ENCODE results near the gene SLIT3. TPM values are rescaled to one million over a fixed set of nuclear protein-coding genes. Genes with fewer than 3 reads are reported as not detected.

Gene SLIT3
- total and polyA plus RNA-seq, 9 of the 15 experiments (the other 6 are each of a cell fraction or from before 2014, with no cell fraction given) = 0.01 to 0.04 TPM; not detected in 7

GRCh38 chr5:169115461-169116124 is 185.3 kb downstream of the SLIT3 start:
- BruUV-seq (replicated peaks) = no TSS peak
- no peaks in the 10 kb centered on the region for H3K79me2 ChIP-seq (ENCODE audit: control insufficient read depth, insufficient read depth, low read length)
- FAIRE-seq = no peak

GRCh38 chr5:169114466-169115065 is 186.4 kb downstream of the SLIT3 start:
- intact Hi-C loops (cut with micrococcal nuclease) (no loop called here), in situ Hi-C loops (cut with MboI) (no loop called here)
- H4K20me1 ChIP-seq (replicated peaks; ENCODE audit: control insufficient read depth, insufficient read depth, low read length) = no peaks in the 10 kb centered on the region
- H3K4me3 ChIP-seq = no peak overlapping the region
- no peaks in the 10 kb centered on the region for H3K9me1 ChIP-seq (ENCODE audit: control insufficient read depth, insufficient read depth, low read length)
- H3K4me2 ChIP-seq (ENCODE audit: insufficient read depth, low read length) = no peak overlapping the region
- H3K27me3 ChIP-seq (ENCODE audit: control insufficient read depth in 2 of 2, insufficient read depth in 2 of 2, low read length in 2 of 2) = no peaks in the 10 kb centered on the region
- no peaks in the 10 kb centered on the region for H3K4me1 ChIP-seq (replicated peaks in 1 of 2; ENCODE audit: control insufficient read depth in 2 of 2, insufficient read depth in 2 of 2, low read length in 2 of 2)
- H3K27ac ChIP-seq (ENCODE audit: extremely low read depth, low read depth, low read length) = no peak overlapping the region
- CTCF ChIA-PET (ENCODE audit: low intra/inter-chr PET ratio) = no interaction called here
- no peak overlapping the region for H3K9ac ChIP-seq (ENCODE audit: insufficient read depth in 1 of 2, low read depth in 2 of 2, low read length in 2 of 2)
- BruUV-seq (replicated peaks) = no TSS peak
- POLR2A ChIA-PET = no interaction called here
- H3K9me3 ChIP-seq (replicated peaks; ENCODE audit: control insufficient read depth, insufficient read depth, low read depth, low read length) = no peaks in the 10 kb centered on the region
- DNase-seq (ENCODE audit: extremely low read depth in 1 of 4, low spot score in 3 of 4) (no peak), FAIRE-seq (no peak), ATAC-seq (no peak)
- no peaks in the 10 kb centered on the region for H3K79me2 ChIP-seq (ENCODE audit: control insufficient read depth, insufficient read depth, low read length)
- H2AFZ ChIP-seq (ENCODE audit: low read depth, low read length) = no peak overlapping the region
- 0% methylated on average over 6 of the region's 7 CpGs for WGBS (ENCODE audit: insufficient coverage, low coverage, missing lambda C conversion rate)
- H3K36me3 ChIP-seq (ENCODE audit: control insufficient read depth, insufficient read depth, low read length) = no peaks in the 10 kb centered on the region
- TF ChIP-seq TAF15 (IDR thresholded peaks at IDR 0.05; ENCODE audit: low read depth, low read length) (no peak), ZNF140 (CRISPR knock-in tag; IDR thresholded peaks at IDR 0.05) (no peak), EGR1 (conservative IDR thresholded peaks at IDR 0.05) (no peak), RHOXF2B (CRISPR knock-in tag; conservative IDR thresholded peaks at IDR 0.05) (no peak), ZFP36 (IDR thresholded peaks at IDR 0.05; ENCODE audit: low read depth, low read length, partially characterized antibody) (no peak), ZKSCAN8 (CRISPR knock-in tag; IDR thresholded peaks at IDR 0.05) (no peak), POLR3G (IDR thresholded peaks at IDR 0.05; ENCODE audit: extremely low read depth, insufficient read length, insufficient replicate concordance) (no peak), C11orf30 (IDR thresholded peaks at IDR 0.05; ENCODE audit: low read depth) (no peak)

More at GRCh38 chr5:169115461-169116124, 185.3 kb downstream of the SLIT3 start:
- Histone ChIP-seq H3K36me3 (ENCODE audit: control insufficient read depth, insufficient read depth, low read length) (no peaks in the 10 kb centered on the region), H3K9me1 (ENCODE audit: control insufficient read depth, insufficient read depth, low read length) (no peaks in the 10 kb centered on the region), H3K4me3 (no peak overlapping the region), H3K27me3 (ENCODE audit: control insufficient read depth in 2 of 2, insufficient read depth in 2 of 2, low read length in 2 of 2) (no peaks in the 10 kb centered on the region), H3K27ac (ENCODE audit: extremely low read depth, low read depth, low read length) (no peak overlapping the region), H3K9me3 (replicated peaks; ENCODE audit: control insufficient read depth, insufficient read depth, low read depth, low read length) (no peaks in the 10 kb centered on the region), H4K20me1 (replicated peaks; ENCODE audit: control insufficient read depth, insufficient read depth, low read length) (no peaks in the 10 kb centered on the region), H3K4me2 (ENCODE audit: insufficient read depth, low read length) (no peak overlapping the region), H2AFZ (ENCODE audit: low read depth, low read length) (no peak overlapping the region), H3K9ac (ENCODE audit: insufficient read depth in 1 of 2, low read depth in 2 of 2, low read length in 2 of 2) (no peak overlapping the region), H3K4me1 (replicated peaks in 1 of 2; ENCODE audit: control insufficient read depth in 2 of 2, insufficient read depth in 2 of 2, low read length in 2 of 2) (no peaks in the 10 kb centered on the region)
- TF ChIP-seq BHLHE40 (IDR thresholded peaks at IDR 0.05; ENCODE audit: low read length) = no peak
- TF ChIP-seq ZNF232 (CRISPR knock-in tag; IDR thresholded peaks at IDR 0.05) = no peak
- TF ChIP-seq FOXP1 (CRISPR knock-in tag; IDR thresholded peaks at IDR 0.05) = no peak
- TF ChIP-seq KLF10 (CRISPR knock-in tag; IDR thresholded peaks at IDR 0.05) = no peak
- TF ChIP-seq TAL1 (IDR thresholded peaks at IDR 0.05) = no peak
- DNase-seq (ENCODE audit: extremely low read depth in 1 of 4, low spot score in 3 of 4) (no peak), ATAC-seq (no peak)
- under 1% methylated on average over 6 of the region's 6 CpGs for WGBS (ENCODE audit: insufficient coverage, low coverage, missing lambda C conversion rate)
- ChIA-PET POLR2A (interaction anchor here (1.0 kb wide), 1 partner anchor 8 kb away, joined by 5 read pairs; no protein-coding TSS in a partner anchor), CTCF (ENCODE audit: low intra/inter-chr PET ratio) (no interaction called here)
- in situ Hi-C loops (cut with MboI) (no loop called here), intact Hi-C loops (cut with micrococcal nuclease) (loop anchor here (2.0 kb wide), 1 partner anchor 187 kb away; no protein-coding TSS in a partner anchor)
